ENCODE measurements around the gene USP9Y.

USP9Y gene

GRCh38 chrY:12678111-12678510 lies 22.9 kb upstream of the USP9Y start:
- H3K27me3 ChIP-seq (ENCODE audit: low read depth, low read length) = no peaks in the 10 kb centered on the region
- H3K4me1 ChIP-seq (ENCODE audit: low read length) = no peaks in the 10 kb centered on the region
- no peak overlapping the region for H3K4me3 ChIP-seq (ENCODE audit: low read length)
- H3K4me2 ChIP-seq (ENCODE audit: low read length) = no peak overlapping the region
- no peak overlapping the region for H3K9ac ChIP-seq (ENCODE audit: low read length)
- no peak overlapping the region for H2AFZ ChIP-seq (ENCODE audit: low read depth, low read length)
- no peak for TF ChIP-seq EZH2phosphoT487 (IDR thresholded peaks at IDR 0.05; ENCODE audit: low read depth)
- no peak for TF ChIP-seq CTCF (IDR thresholded peaks at IDR 0.05; ENCODE audit: low read depth, low read length)
- H3K79me2 ChIP-seq (ENCODE audit: low read length) = peaks cover 95% of the 10 kb centered on the region
- no peaks in the 10 kb centered on the region for H3K9me3 ChIP-seq (ENCODE audit: insufficient read depth, low read length)
- H3K36me3 ChIP-seq (replicated peaks; ENCODE audit: low read depth, low read length) = peaks cover 37% of the 10 kb centered on the region
- no peak overlapping the region for H3K27ac ChIP-seq (ENCODE audit: low read length)
- peaks cover 30% of the 10 kb centered on the region for H4K20me1 ChIP-seq (ENCODE audit: insufficient read depth, low read length)

DNA sequence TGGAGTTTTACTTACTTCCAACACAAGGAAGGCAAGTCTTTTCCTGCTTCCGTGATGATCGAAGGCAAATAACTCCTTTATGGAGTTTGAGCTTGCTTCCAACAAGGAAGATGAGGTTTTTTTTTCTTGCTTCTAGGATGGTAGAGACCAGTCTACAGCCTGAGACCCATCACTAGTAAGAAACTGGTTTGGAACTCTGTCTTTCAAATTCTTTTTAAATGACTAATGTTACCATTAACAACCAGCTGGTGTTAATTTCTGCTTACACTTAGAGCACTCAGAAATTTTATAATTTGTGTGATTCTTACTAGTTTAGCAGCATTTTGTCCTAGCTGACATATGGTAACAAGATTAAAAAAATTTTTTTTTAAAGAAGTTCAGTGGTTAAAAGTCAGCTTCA lies 19.5 kb upstream of the USP9Y start:
- H3K79me2 ChIP-seq (ENCODE audit: low read length) = peaks cover 91% of the 10 kb centered on the region
- H3K4me1 ChIP-seq (ENCODE audit: low read length) = no peaks in the 10 kb centered on the region
- no peak overlapping the region for H2AFZ ChIP-seq (ENCODE audit: low read depth, low read length)
- H3K36me3 ChIP-seq (replicated peaks; ENCODE audit: low read depth, low read length) = peaks cover 21% of the 10 kb centered on the region
- no peak overlapping the region for H3K9ac ChIP-seq (ENCODE audit: low read length)
- no peak overlapping the region for H3K4me2 ChIP-seq (ENCODE audit: low read length)
- no peak overlapping the region for H3K4me3 ChIP-seq (ENCODE audit: low read length)
- no peak for TF ChIP-seq EZH2phosphoT487 (IDR thresholded peaks at IDR 0.05; ENCODE audit: low read depth)
- no peak for TF ChIP-seq CTCF (IDR thresholded peaks at IDR 0.05; ENCODE audit: low read depth, low read length)
- H4K20me1 ChIP-seq (ENCODE audit: insufficient read depth, low read length) = peaks cover 35% of the 10 kb centered on the region
- H3K27ac ChIP-seq (ENCODE audit: low read length) = no peak overlapping the region
- no peaks in the 10 kb centered on the region for H3K27me3 ChIP-seq (ENCODE audit: low read depth, low read length)
- H3K9me3 ChIP-seq (ENCODE audit: insufficient read depth, low read length) = no peaks in the 10 kb centered on the region

DNA sequence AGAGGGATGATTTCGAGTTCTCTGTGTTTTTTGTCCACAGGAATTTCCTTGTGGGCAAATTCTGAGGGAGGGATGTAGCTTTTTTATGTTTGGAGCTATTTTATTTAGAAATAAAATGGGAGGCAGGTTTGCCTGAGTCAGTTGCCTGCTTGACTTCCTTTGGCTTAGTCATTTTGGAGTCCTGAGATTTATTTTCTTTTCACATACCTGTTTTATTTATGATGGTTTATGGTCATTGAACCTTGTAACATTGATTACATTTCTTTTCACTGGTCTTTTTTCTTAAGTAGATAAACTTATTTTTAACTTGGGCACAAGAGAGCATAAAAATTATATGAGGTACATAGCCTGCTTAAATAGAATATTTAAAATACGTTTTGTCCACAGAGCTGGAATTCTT lies 12.7 kb upstream of the USP9Y start:
- Histone ChIP-seq H3K4me1 (ENCODE audit: low read length) (no peaks in the 10 kb centered on the region), H3K27me3 (ENCODE audit: low read depth, low read length) (no peaks in the 10 kb centered on the region), H2AFZ (ENCODE audit: low read depth, low read length) (no peak overlapping the region), H4K20me1 (ENCODE audit: insufficient read depth, low read length) (peaks cover 6% of the 10 kb centered on the region; the same call in 1 of the 2 replicates), H3K9ac (ENCODE audit: low read length) (no peak overlapping the region), H3K36me3 (replicated peaks; ENCODE audit: low read depth, low read length) (peaks cover 41% of the 10 kb centered on the region), H3K27ac (ENCODE audit: low read length) (no peak overlapping the region), H3K79me2 (ENCODE audit: low read length) (peaks cover 24% of the 10 kb centered on the region), H3K4me3 (ENCODE audit: low read length) (no peak overlapping the region), H3K4me2 (ENCODE audit: low read length) (no peak overlapping the region), H3K9me3 (ENCODE audit: insufficient read depth, low read length) (peaks cover 5% of the 10 kb centered on the region; the same call in 1 of the 2 replicates)
- TF ChIP-seq EZH2phosphoT487 (IDR thresholded peaks at IDR 0.05; ENCODE audit: low read depth) (no peak), CTCF (IDR thresholded peaks at IDR 0.05; ENCODE audit: low read depth, low read length) (no peak)

- H3K4me2 ChIP-seq (ENCODE audit: low read length) = peak overlapping the region; percentile 64
Observed at GRCh38 chrY:12700087-12700486, 944 bp upstream of the USP9Y start.

More at GRCh38 chrY:12700087-12700486, 944 bp upstream of the USP9Y start:
- Histone ChIP-seq H3K9ac (ENCODE audit: low read length) (peak overlapping the region; percentile 23; the same call in 1 of the 2 replicates), H3K79me2 (ENCODE audit: low read length) (no peaks in the 10 kb centered on the region), H3K27ac (ENCODE audit: low read length) (peak overlapping the region; percentile 90), H2AFZ (ENCODE audit: low read depth, low read length) (no peak overlapping the region), H3K27me3 (ENCODE audit: low read depth, low read length) (no peaks in the 10 kb centered on the region), H3K4me1 (ENCODE audit: low read length) (peaks cover 74% of the 10 kb centered on the region), H3K9me3 (ENCODE audit: insufficient read depth, low read length) (no peaks in the 10 kb centered on the region), H3K4me3 (ENCODE audit: low read length) (peak overlapping the region; percentile 30; the same call in 1 of the 2 replicates), H4K20me1 (ENCODE audit: insufficient read depth, low read length) (no peaks in the 10 kb centered on the region), H3K36me3 (replicated peaks; ENCODE audit: low read depth, low read length) (peaks cover 16% of the 10 kb centered on the region)
- TF ChIP-seq CTCF (IDR thresholded peaks at IDR 0.05; ENCODE audit: low read depth, low read length) (no peak), EZH2phosphoT487 (IDR thresholded peaks at IDR 0.05; ENCODE audit: low read depth) (no peak)
